HG02610 (cell line): ENCODE measurements around the gene UST.
"Not testable (repeated sequence)": the region's sequence is repeated elsewhere in the genome, so short reads cannot be mapped to it uniquely, and the experiment has no call there.

Experiments used
- ATAC-seq: cut with Tn5 transposase; IDR thresholded peaks from one replicate; pipeline ENCODE4 v1.9.1; 2021; ENCODE audit warnings: mild to moderate bottlenecking, moderate library complexity; ENCODE audit not compliant: unreplicated experiment

Gene UST

DNA sequence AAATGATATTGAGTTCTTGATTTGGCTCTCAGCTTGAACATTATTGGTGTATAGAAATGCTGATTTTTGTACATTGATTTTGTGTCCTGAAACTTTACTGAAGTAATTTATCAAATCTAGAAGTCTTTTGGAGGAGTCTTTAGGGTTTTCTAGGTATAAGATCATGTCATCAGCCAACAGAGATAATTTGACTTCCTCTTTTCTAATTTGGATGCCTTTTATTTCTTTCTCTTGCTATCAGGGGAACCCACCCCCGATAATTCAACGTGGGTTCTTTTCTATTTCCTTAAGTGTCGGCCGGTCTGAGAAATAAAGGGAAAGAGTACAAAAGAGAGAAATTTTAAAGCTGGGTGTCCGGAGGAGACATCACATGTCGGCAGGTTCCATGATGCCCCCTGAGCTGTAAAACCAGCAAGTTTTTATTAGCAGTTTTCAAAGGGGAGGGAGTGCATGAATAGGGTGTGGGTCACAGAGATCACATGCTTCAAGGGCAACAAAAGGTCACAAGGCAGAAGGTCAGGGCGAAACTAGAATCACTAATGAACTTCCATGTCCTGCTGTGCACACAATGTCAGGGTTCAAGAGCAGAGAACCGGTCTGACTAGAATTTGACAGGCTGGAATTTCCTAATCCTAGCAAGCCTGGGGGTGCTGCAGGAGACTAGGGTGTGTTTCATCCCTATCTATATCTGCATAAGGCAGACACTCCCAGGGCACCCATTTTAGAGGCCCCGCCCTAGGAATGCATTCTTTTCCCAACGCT lies 17.6 kb downstream of the UST start:
- not testable (repeated sequence) for ATAC-seq

GRCh38 chr6:148765898-148766808 lies 19.3 kb downstream of the UST start:
- no peak for ATAC-seq

DNA sequence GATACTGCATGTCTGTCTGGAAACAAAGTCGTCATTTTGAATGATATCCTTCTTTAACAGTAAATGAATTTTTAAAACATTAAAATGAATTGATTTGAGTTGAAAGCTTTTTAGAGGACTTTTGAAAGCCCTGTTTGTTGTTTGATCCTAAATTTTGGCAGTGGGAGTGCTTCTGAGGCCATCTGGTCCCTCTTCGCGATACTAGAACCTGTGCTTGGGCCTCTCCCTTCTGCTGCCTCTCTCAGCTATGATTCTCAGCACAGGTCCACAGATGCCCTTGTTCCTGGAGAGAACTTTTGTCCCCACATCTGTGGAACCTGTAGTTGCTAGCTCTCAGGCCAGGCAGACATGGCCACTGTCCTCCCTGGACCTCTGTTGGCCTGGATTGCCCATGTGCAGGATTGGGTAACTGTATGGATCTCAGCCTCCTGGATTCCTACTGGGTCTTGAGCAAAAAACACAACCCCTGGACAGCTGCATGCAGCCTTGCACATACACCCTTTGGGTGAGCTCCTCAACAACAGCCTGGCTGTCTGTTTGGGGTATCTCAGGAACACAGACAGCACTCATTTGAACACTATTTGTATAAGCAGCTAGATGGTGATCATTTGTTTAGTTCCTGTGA lies 21.9 kb downstream of the UST start:
- no peak for ATAC-seq

DNA sequence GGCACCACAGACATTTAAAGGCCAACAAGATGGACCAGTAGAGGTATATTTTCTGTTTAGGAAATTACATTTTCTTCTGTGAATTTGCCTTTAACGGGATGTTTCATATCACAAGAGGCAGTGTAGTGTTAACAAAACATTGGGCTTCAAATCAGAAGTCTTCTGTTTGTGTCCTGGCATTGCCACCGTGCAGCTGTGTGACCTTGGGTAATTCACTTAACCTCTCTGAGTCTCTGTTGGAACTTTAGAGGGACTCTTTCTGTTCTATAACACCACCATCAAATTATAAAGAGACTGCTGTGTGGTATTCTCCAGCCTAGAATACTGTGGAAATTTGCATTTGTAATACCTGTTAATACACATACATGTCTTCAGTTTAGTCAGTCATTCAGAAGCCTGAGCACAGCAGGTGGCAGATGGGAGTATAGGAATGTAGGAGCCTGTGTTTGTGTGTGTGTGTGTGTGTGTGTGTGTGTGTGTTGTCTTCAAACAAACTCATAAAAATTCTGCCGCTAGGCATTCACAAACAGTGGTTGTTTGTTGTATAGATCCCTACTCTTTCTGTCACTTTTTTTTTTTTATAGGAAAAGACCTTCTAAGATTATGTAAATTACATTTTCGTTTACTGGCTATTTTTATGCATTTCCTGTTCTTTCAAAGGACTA lies 22.6 kb downstream of the UST start:
- no peak for ATAC-seq

GRCh38 chr6:148770408-148771211 lies 23.8 kb downstream of the UST start:
- ATAC-seq = no peak

- ATAC-seq = no peak
These were observed 24.4 kb downstream of the UST start for GRCh38 chr6:148771212-148771601.

DNA sequence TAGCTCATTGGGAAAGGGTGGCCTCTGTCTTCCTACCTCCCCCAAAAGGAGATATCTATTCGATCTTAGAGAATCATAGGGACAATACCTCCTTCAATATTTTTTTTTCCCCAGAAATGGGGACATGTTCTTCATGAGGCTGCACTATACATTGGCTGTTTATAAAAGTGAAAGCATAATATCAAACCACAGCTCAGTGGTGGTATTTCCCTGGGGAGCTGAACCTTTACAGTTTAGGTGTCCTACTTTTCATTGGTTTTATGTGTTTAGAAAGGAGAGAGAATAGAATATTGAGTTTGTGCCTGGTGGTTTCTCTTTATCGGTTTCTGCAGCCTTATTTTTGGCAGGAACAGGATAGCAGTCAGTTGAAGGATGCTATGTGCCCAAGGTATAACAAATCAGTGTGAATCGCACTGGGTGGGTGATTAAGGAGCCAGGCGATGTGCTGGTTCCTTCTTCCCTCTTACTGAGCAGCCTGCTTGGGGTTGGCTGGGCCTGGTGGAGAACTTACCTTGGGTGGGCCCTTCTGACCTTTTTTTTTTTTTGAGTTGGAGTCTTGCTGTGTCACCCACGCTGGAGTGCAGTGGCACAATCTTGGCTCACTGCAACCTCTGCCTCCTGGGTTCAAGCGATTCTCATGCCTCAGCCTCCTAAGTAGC lies 25.2 kb downstream of the UST start:
- no peak for ATAC-seq

DNA sequence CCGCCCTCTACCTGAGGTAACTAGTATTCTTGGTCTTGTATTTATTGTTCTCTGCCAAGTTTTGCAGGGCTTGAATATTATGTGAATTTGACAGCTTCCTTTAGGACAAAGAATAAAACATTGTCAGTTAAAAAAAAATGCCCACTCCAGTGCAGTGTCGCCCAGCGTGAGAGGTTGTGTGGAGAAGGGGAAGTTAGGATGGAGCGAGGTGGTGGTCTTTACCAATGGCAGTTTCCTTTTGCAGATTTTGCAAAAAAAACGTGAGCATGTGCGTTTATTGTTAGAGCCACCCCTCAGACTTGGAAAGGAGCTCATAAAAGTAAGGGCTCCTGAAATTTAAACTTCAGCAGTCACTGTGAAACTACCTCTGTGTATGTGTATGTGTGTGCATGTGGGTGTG lies 28.3 kb downstream of the UST start:
- ATAC-seq = no peak

DNA sequence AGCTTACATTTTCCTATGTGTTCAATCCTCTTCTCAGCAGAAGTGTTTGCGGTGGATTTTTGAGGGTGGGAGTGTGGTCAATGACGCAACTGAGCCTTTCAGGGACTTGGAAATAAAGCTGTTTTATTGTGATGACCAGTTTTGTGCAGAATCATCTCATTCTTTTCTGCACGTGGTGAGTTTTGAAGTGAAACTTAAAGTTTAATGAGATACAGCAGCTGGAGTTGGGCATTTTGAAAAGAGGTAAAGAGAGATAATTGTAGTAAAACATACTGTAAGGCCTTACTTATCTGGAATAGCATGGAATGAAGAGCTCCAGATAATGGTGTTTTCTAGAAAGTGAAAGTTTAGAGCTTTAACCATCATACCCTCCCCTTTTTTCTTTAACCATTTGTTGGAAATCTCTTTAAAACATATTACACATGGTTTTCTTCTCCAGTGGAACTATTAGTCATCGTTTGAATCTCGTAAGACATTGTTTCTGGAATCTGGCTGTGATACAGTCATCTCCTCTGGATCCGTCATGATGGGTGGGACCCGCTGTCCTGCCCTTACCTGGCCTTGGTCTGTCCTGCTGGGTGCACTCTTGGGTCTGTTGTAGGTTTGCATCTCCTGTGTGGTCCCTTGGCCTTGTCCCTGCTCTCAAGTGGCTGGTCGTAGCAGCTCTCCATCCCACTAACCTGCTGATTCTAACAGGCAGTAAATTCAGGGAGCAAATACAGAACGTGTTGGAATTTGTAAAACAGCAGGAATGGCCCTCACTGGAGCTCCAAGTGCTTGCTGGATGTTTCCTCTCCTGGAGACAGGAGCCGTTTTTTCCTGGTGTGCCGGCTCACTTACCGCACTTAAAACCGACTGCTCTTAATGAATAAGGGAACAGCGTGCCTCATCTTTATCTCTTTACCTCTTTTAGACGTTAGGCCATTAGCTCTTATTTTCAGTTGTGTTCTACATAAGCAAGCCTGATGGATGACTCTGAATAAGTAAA lies 29.8 kb downstream of the UST start:
- ATAC-seq = no peak

DNA sequence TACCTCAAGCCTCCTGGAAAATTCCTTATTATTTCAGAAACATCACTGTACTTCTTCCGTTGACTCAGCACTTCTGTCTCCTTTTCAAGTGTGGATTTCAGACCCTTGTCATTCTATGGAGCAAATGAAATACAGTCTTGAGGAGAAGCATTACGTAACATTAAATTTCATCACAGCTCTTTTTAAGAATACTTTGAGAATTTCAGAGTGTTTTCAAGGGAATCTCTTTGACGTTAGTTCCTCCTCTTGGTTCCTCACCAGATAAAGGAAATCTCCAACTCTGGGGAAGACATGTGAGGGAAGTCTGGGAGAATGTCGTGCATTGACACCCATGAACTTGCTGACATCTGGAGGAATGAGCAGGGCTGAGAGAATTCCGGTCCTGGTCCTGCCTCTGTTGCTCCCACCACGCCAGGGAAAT lies 32.3 kb downstream of the UST start:
- ATAC-seq = no peak

DNA sequence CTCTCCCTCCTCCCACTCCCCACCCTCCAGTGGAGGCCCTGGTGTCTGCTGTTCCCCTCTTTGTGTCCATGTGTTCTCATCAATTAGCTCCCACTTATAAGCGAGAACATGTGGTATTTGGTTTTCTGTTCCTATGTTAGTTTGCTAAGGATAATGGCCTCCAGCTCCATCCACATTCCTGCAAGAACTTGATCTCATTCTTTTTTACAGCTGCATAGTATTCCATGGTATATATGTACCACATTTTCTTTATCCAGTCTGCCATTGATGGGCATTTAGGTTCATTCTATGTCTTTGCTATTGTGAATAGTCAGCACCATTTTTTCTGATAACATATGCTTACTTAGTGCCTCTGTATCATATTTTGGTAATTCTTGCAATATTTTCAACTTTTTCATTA lies 33.6 kb downstream of the UST start:
- not testable (repeated sequence) for ATAC-seq

DNA sequence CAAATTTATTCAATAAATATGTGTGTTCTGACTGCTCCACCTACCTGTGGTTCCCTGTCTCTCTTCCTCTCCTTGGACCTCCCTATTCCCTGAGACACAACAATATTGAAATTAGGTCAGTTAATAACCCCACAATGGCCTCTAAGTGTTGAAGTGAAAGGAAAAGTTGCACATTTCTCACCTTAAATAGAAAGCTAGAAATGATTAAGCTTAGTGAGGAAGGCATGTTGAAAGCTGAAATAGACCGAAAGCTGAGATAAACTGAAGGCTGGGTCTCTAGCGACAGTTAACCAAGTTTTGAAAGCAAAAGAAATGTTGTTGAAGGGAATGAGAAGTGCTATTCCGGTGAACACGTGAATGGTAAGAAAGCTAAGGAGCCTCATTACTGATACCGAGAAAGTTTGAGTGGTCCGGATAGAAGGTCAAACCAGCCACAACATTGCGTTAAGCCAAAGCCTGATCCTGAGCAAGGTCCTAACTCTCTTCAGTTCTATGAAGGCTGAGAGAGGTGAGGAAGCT lies 34.1 kb downstream of the UST start:
- ATAC-seq = peak; percentile 96

DNA sequence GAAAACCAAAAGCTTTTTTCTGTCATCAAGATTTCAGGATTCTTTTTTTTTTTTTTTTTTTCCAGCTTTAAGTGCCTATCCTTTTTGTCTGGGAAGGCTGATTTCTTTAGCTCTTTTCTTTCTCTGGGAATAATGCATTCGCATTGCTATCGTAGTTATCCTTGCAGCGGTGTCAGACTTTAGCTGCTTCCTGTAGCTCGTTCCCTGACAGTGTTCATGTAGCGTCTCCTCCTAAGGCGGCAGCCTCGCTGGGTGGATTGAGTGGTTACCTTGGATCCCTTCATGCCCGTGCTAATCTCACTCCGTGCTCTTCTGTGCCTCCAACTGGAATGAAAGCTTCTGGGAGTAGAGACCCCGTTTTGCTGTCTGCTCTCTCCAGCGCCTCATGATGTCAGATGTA lies 43.1 kb downstream of the UST start:
- no peak for ATAC-seq

GRCh38 chr6:148790404-148790803 lies 43.6 kb downstream of the UST start:
- ATAC-seq = no peak

- peak; percentile 76 for ATAC-seq
These were observed 44.0 kb downstream of the UST start for GRCh38 chr6:148790817-148791216.

DNA sequence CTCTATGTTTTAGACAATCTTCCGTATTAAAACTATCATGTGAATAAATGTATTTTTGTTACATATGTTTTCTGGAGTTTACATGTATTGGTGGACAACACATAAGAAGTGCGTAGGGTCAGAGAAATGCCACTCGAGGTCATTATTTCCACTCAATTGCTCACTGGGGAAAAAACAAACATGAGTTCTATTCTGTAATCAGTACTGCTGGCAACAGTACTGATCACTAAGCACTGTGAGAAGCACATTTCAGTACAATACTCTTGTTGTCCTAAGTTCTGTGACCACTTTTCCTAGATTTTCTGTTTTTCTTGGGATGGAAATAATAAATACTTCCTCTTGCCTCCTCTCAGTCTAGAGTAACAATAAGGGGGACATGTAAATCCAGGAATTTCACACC lies 44.5 kb downstream of the UST start:
- no peak for ATAC-seq

DNA sequence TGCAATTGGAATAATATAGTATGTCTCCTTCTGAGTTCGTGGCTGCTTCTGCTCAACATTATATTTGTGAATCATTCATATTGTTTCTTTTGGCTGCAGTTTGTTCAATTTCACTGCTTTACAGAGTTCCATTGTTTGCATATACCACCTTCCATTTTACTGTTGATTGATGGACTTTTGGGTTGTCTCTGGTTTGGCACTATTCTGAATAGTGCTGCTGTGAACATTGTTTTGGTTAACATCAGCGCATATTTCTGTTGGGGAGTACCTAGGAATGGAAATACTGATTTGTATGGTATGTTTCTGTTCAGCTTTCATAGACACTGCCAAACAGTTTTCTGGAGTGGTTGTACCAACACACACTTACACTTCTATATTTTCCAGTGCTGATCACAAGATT lies 46.9 kb downstream of the UST start:
- no peak for ATAC-seq

DNA sequence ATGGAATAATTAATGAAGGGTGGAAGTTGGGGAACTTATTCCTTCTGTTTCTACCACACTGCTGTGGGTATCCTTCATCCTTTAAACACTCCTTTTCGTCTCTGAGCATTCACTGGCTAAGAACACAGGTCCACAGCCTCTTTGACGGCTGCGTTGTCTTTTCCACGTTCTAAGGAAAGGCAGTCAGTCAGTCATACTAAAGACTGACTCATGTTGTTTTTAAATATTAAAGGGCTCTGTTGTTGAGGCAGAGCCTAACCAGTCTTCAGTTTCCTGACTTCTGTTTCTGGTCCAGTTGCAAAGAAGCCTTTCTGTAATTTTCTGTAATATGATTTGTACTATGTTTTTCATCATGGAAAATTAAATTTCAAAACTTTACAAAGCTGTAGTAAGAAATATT lies 48.0 kb downstream of the UST start:
- ATAC-seq = no peak
